Right kidney (tissue), 1 donor: ENCODE measurements around the gene EGFLAM.
"Not testable (repeated sequence)": the region's sequence is repeated elsewhere in the genome, so short reads cannot be mapped to it uniquely, and the experiment has no call there.

Experiments used
- DNase-seq: peaks from one replicate; pipeline ENCODE4 v3.0.0-alpha.2; 2016

Gene EGFLAM

GRCh38 chr5:38329132-38329715 lies 70.9 kb downstream of the EGFLAM start:
- no peak for DNase-seq

- no peak for DNase-seq
These were observed 71.8 kb downstream of the EGFLAM start for GRCh38 chr5:38330207-38330606.

GRCh38 chr5:38331831-38332230 lies 73.5 kb downstream of the EGFLAM start:
- DNase-seq = no peak

GRCh38 chr5:38333181-38333580 lies 74.8 kb downstream of the EGFLAM start:
- DNase-seq = not testable (repeated sequence)

GRCh38 chr5:38338455-38338854 lies 80.1 kb downstream of the EGFLAM start:
- DNase-seq = no peak

- no peak for DNase-seq
These were observed 81.1 kb downstream of the EGFLAM start for GRCh38 chr5:38339446-38339845.

- DNase-seq = no peak
These were observed 82.7 kb downstream of the EGFLAM start for GRCh38 chr5:38341056-38341455.

- DNase-seq = no peak
These were observed 83.3 kb downstream of the EGFLAM start for GRCh38 chr5:38341641-38342040.

GRCh38 chr5:38342261-38342660 lies 83.9 kb downstream of the EGFLAM start:
- DNase-seq = no peak

- no peak for DNase-seq
These were observed 86.5 kb downstream of the EGFLAM start for GRCh38 chr5:38344891-38345290.

GRCh38 chr5:38346593-38346992 lies 88.2 kb downstream of the EGFLAM start:
- DNase-seq = no peak

GRCh38 chr5:38347040-38347763 lies 88.8 kb downstream of the EGFLAM start:
- DNase-seq = no peak

- DNase-seq = no peak
These were observed 89.5 kb downstream of the EGFLAM start for GRCh38 chr5:38347896-38348295.

- DNase-seq = no peak
These were observed 102.1 kb downstream of the EGFLAM start for GRCh38 chr5:38360323-38361061.

GRCh38 chr5:38362713-38363112 lies 104.4 kb downstream of the EGFLAM start:
- DNase-seq = no peak

GRCh38 chr5:38364825-38365224 lies 106.5 kb downstream of the EGFLAM start:
- DNase-seq = no peak

GRCh38 chr5:38367410-38367809 lies 109.1 kb downstream of the EGFLAM start:
- DNase-seq = no peak

GRCh38 chr5:38367966-38368365 lies 109.6 kb downstream of the EGFLAM start:
- no peak for DNase-seq

- DNase-seq = no peak
These were observed 111.3 kb downstream of the EGFLAM start for GRCh38 chr5:38369692-38370091.

GRCh38 chr5:38370358-38371100 lies 112.2 kb downstream of the EGFLAM start:
- no peak for DNase-seq

- DNase-seq = no peak
These were observed 113.2 kb downstream of the EGFLAM start for GRCh38 chr5:38371596-38371995.

GRCh38 chr5:38373743-38374142 lies 115.4 kb downstream of the EGFLAM start:
- DNase-seq = no peak

GRCh38 chr5:38375423-38375822 lies 117.1 kb downstream of the EGFLAM start:
- DNase-seq = no peak
